GM12878 (cell line): ENCODE results near the gene MUTYH. TPM values are rescaled to one million over a fixed set of nuclear protein-coding genes. Genes with fewer than 3 reads are reported as not detected.

Experiments used
- HDAC2 ChIP-seq: fragments of 200-600 bp; sonication (generic); IDR thresholded peaks from 2 replicates; pipeline ENCODE4 v1.6.1; 2017
- MEF2A ChIP-seq: IDR thresholded peaks from 2 replicates; pipeline ENCODE4 v1.6.1; 2011; ENCODE audit warnings: low read depth, mild to moderate bottlenecking, low read length, moderate library complexity; ENCODE audit not compliant: insufficient read depth
- MEF2B ChIP-seq: fragments of 450-650 bp; IDR thresholded peaks from 2 replicates; pipeline ENCODE4 v1.6.1; 2018; ENCODE audit warnings: mild to moderate bottlenecking, moderate library complexity; ENCODE audit not compliant: partially characterized antibody, poor library complexity, severe bottlenecking
- ZBTB11 ChIP-seq: fragments of 450-650 bp; formaldehyde crosslinking; IDR thresholded peaks from 2 replicates; pipeline ENCODE4 v1.5.0; 2022; ENCODE audit warnings: mild to moderate bottlenecking, missing genetic modification characterization
- ZNF24 ChIP-seq: fragments of 450-650 bp; IDR thresholded peaks from 2 replicates; pipeline ENCODE4 v1.6.1; 2017; ENCODE audit warnings: antibody characterized with exemption, mild to moderate bottlenecking
- ZNF384 ChIP-seq: IDR thresholded peaks from 2 replicates; pipeline ENCODE4 v1.6.1; 2012; ENCODE audit warnings: low read depth, mild to moderate bottlenecking, low read length, improper control_type of control experiment, borderline replicate concordance
- polyA plus RNA-seq, 11 experiments: library from polyadenylated mRNA; depleted of rRNA in 4 of 11; unstranded in 6 of 11; stranded (reverse) in 5 of 11; fragments of >200 nt; fragmentation: Nextera tagmentation in 4 of 11; fragmentation: Illumina TruSeq in 1 of 11; extraction: Ambion mirVana in 4 of 11; extraction: Trizol in 1 of 11; gene quantifications; 1 replicate in 1 of 11; 2 replicates in 10 of 11; pipeline versions ENCODE4 v1.2.1 to v1.2.3, GENCODE V29; 2011 to 2016; ENCODE audit warnings: inconsistent platforms in 2 of 11, missing spikeins in 2 of 11, low read depth in 1 of 11
- total RNA-seq, 4 experiments: library from RNA; depleted of rRNA in 3 of 4; stranded (reverse); fragments of >200 nt in 3 of 4; fragmentation: Illumina TruSeq in 1 of 4; extraction: Trizol in 1 of 4; gene quantifications; 2 replicates each; pipeline versions ENCODE4 v1.2.1 to v1.2.3, GENCODE V29; 2013 to 2021
- TF ChIP-seq, protein P1 (sequence below): fragments of 450-650 bp; IDR thresholded peaks from 2 replicates; pipeline ENCODE4 v1.6.1; 2018; ENCODE audit warnings: mild to moderate bottlenecking, low read depth, moderate library complexity; ENCODE audit not compliant: partially characterized antibody
- TF ChIP-seq, protein P2 (sequence below): IDR thresholded peaks from 2 replicates; pipeline ENCODE4 v1.6.1; 2011; ENCODE audit warnings: borderline replicate concordance, low read depth, mild to moderate bottlenecking, moderate library complexity, mixed read lengths, low read length; ENCODE audit not compliant: insufficient read depth; ENCODE audit errors: extremely low read length

Gene MUTYH
- total and polyA plus RNA-seq, 10 of the 15 experiments (the other 5 are each of a cell fraction or from before 2014, with no cell fraction given): 2.5 to 42.0 (median 30.0) TPM

DNA sequence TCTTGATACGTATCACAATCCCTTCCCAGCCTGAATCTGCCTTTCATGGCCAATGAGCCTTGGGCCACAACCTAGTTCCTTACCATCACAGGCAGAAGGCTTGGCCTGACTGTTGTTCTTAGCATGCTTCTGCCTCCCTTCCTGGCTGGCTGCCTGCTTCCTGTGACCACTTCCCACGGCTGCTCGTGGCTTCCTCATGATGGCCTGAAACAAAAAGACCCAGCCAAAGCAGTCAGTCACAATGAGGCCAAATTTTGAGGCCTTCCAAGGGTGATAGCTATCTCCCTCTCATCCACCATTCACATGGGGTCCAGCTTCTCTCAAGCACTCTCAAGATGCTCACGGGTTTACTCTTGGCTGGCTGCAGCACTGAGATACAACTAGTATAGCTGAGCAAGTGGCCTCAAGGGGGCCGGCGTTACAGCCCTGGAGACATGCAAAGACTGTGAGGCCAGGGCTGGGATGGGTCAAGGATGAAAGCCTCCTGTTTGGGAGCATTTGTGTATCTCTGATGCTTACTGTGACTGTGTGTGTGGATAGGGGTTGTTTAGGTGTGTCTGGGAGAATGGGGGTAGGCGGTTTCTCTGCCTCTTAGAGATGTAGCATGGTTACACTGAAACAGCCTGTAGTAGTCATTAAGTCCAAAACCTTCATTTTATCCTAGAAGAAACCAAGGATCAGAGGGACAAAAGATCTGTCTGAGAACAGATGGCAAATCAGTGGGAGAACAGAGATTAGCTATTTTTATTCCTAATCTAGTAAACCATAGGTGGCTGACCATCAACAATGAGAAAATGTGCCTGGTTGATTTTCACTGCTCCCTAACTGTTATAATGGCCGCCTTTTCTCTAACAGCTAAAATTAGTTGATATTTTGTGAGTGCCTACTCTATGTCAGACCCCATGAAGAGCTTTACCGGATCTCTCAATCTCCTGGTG is 5.7 kb downstream of the MUTYH start (continued):
- TF ChIP-seq, protein P1, sequence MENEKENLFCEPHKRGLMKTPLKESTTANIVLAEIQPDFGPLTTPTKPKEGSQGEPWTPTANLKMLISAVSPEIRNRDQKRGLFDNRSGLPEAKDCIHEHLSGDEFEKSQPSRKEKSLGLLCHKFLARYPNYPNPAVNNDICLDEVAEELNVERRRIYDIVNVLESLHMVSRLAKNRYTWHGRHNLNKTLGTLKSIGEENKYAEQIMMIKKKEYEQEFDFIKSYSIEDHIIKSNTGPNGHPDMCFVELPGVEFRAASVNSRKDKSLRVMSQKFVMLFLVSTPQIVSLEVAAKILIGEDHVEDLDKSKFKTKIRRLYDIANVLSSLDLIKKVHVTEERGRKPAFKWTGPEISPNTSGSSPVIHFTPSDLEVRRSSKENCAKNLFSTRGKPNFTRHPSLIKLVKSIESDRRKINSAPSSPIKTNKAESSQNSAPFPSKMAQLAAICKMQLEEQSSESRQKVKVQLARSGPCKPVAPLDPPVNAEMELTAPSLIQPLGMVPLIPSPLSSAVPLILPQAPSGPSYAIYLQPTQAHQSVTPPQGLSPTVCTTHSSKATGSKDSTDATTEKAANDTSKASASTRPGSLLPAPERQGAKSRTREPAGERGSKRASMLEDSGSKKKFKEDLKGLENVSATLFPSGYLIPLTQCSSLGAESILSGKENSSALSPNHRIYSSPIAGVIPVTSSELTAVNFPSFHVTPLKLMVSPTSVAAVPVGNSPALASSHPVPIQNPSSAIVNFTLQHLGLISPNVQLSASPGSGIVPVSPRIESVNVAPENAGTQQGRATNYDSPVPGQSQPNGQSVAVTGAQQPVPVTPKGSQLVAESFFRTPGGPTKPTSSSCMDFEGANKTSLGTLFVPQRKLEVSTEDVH: no peak
- TF ChIP-seq MEF2B (no peak), HDAC2 (no peak), ZNF24 (no peak), ZNF384 (no peak), MEF2A (no peak), ZBTB11 (no peak)
- TF ChIP-seq, protein P2, sequence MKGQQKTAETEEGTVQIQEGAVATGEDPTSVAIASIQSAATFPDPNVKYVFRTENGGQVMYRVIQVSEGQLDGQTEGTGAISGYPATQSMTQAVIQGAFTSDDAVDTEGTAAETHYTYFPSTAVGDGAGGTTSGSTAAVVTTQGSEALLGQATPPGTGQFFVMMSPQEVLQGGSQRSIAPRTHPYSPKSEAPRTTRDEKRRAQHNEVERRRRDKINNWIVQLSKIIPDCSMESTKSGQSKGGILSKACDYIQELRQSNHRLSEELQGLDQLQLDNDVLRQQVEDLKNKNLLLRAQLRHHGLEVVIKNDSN: no peak
- TF ChIP-seq, all 136 proteins: peak for 0
